ENCODE data around the gene WNT3. TPM values are rescaled to one million over a fixed set of nuclear protein-coding genes. Genes with fewer than 3 reads are reported as not detected.
A peak's percentile ranks its signal among the peaks of the same experiment; 100 is the strongest.

WNT3 gene
- total RNA-seq, 1 donor from 2014 or later = 1.1 TPM

DNA sequence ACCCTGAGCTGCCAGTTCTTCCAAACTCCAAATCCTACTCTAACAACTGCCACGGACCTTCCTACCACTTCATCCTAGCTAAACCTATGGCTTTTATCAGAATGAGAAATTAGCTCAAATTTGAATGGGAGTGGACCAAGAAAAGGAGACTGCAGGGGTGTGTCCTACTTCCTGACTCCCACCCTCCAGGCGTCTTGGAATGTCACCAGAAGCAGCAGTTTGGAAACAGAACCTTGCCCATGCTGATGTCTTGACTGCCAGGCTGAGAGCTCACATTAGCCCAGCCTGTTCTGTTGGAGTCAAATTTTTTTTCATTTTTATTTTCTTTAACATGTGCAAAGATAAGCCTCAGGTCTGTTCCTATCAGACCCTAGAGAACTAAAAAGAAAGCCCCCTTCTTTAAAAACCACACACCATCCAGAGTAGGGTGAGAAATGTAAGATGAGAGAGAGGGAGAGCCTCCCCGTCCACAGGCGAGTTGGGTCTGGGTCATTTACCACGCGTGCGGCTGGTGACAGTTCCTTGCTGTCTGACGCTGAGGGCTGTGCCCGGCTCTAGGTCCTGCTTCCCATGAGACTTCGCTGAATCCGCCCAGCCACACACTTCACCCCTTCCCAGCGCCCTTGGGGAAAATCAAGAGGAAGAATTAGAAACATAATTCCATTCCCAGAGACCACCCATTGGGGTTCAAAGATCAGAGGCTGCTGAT, 54.3 kb downstream of the WNT3 start:
- H3K27me3 ChIP-seq = peaks cover 12% of the 10 kb centered on the region
- H3K9ac ChIP-seq = no peak overlapping the region
- H3K4me2 ChIP-seq = no peak overlapping the region
- no peaks in the 10 kb centered on the region for H3F3A ChIP-seq (ENCODE audit: low read depth)
- no peak for DNase-seq (ENCODE audit: low spot score)
- H3K4me3 ChIP-seq = no peak overlapping the region
- TF ChIP-seq EZH2 (IDR thresholded peaks at IDR 0.05) (no peak), EZH2phosphoT487 (IDR thresholded peaks at IDR 0.05) (no peak)
- TF ChIP-seq, protein P1, sequence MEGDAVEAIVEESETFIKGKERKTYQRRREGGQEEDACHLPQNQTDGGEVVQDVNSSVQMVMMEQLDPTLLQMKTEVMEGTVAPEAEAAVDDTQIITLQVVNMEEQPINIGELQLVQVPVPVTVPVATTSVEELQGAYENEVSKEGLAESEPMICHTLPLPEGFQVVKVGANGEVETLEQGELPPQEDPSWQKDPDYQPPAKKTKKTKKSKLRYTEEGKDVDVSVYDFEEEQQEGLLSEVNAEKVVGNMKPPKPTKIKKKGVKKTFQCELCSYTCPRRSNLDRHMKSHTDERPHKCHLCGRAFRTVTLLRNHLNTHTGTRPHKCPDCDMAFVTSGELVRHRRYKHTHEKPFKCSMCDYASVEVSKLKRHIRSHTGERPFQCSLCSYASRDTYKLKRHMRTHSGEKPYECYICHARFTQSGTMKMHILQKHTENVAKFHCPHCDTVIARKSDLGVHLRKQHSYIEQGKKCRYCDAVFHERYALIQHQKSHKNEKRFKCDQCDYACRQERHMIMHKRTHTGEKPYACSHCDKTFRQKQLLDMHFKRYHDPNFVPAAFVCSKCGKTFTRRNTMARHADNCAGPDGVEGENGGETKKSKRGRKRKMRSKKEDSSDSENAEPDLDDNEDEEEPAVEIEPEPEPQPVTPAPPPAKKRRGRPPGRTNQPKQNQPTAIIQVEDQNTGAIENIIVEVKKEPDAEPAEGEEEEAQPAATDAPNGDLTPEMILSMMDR (IDR thresholded peaks at IDR 0.05) = no peak
- peaks cover 18% of the 10 kb centered on the region for H3K27me3 Mint-ChIP-seq (ENCODE audit: insufficient read depth, low read depth)
- peaks cover 56% of the 10 kb centered on the region for H3K4me1 Mint-ChIP-seq
- H3K79me2 ChIP-seq (ENCODE audit: low read depth) = no peaks in the 10 kb centered on the region
- no peak overlapping the region for H3K27ac ChIP-seq
- no peaks in the 10 kb centered on the region for H3K4me1 ChIP-seq
- no peaks in the 10 kb centered on the region for H3K9me3 ChIP-seq (ENCODE audit: low read depth)
- H2AFZ ChIP-seq (replicated peaks) = no peak overlapping the region
- H4K20me1 ChIP-seq (ENCODE audit: low read depth) = no peaks in the 10 kb centered on the region
- H3K36me3 ChIP-seq = no peaks in the 10 kb centered on the region
- peak overlapping the region; percentile 21 for H3K27ac Mint-ChIP-seq
- peaks cover 52% of the 10 kb centered on the region for H3K36me3 Mint-ChIP-seq
- no peaks in the 10 kb centered on the region for H3K9me3 Mint-ChIP-seq
- no peak overlapping the region for H3K4me3 Mint-ChIP-seq

- H3K36me3 Mint-ChIP-seq = peaks cover 50% of the 10 kb centered on the region
- Histone ChIP-seq H3K4me1 (no peaks in the 10 kb centered on the region), H3K27ac (no peak overlapping the region), H4K20me1 (ENCODE audit: low read depth) (no peaks in the 10 kb centered on the region), H3K4me2 (no peak overlapping the region), H3F3A (ENCODE audit: low read depth) (no peaks in the 10 kb centered on the region), H3K36me3 (no peaks in the 10 kb centered on the region), H2AFZ (replicated peaks) (no peak overlapping the region), H3K79me2 (ENCODE audit: low read depth) (no peaks in the 10 kb centered on the region), H3K27me3 (peaks cover 5% of the 10 kb centered on the region), H3K4me3 (no peak overlapping the region), H3K9ac (no peak overlapping the region), H3K9me3 (ENCODE audit: low read depth) (no peaks in the 10 kb centered on the region)
- DNase-seq (ENCODE audit: low spot score) = no peak
- H3K9me3 Mint-ChIP-seq = no peaks in the 10 kb centered on the region
- no peak overlapping the region for H3K4me3 Mint-ChIP-seq
- H3K27me3 Mint-ChIP-seq (ENCODE audit: insufficient read depth, low read depth) = peaks cover 16% of the 10 kb centered on the region
- TF ChIP-seq EZH2 (IDR thresholded peaks at IDR 0.05) (no peak), EZH2phosphoT487 (IDR thresholded peaks at IDR 0.05) (no peak)
- TF ChIP-seq, protein P1 (IDR thresholded peaks at IDR 0.05) = no peak
- no peak overlapping the region for H3K27ac Mint-ChIP-seq
- H3K4me1 Mint-ChIP-seq = peaks cover 55% of the 10 kb centered on the region
Observed at GRCh38 chr17:46763416-46763815, 55.1 kb downstream of the WNT3 start.

- H3K79me2 ChIP-seq (ENCODE audit: low read depth) = no peaks in the 10 kb centered on the region
- H3K9ac ChIP-seq = no peak overlapping the region
- no peaks in the 10 kb centered on the region for H3K36me3 ChIP-seq
- no peaks in the 10 kb centered on the region for H3K4me1 ChIP-seq
- H3K27ac ChIP-seq = no peak overlapping the region
- H4K20me1 ChIP-seq (ENCODE audit: low read depth) = no peaks in the 10 kb centered on the region
- no peak overlapping the region for H2AFZ ChIP-seq (replicated peaks)
- no peaks in the 10 kb centered on the region for H3F3A ChIP-seq (ENCODE audit: low read depth)
- H3K27me3 Mint-ChIP-seq (ENCODE audit: insufficient read depth, low read depth) = peaks cover 13% of the 10 kb centered on the region
- H3K4me2 ChIP-seq = no peak overlapping the region
- no peak overlapping the region for H3K4me3 ChIP-seq
- peak overlapping the region; percentile 33 for H3K27ac Mint-ChIP-seq
- H3K4me3 Mint-ChIP-seq = no peak overlapping the region
- H3K9me3 ChIP-seq (ENCODE audit: low read depth) = no peaks in the 10 kb centered on the region
- TF ChIP-seq EZH2 (IDR thresholded peaks at IDR 0.05) (no peak), EZH2phosphoT487 (IDR thresholded peaks at IDR 0.05) (no peak)
- TF ChIP-seq, protein P1 (IDR thresholded peaks at IDR 0.05) = no peak
- H3K36me3 Mint-ChIP-seq = peaks cover 51% of the 10 kb centered on the region
- no peaks in the 10 kb centered on the region for H3K27me3 ChIP-seq
- no peaks in the 10 kb centered on the region for H3K9me3 Mint-ChIP-seq
- DNase-seq (ENCODE audit: low spot score) = no peak
- peaks cover 36% of the 10 kb centered on the region for H3K4me1 Mint-ChIP-seq
Observed at GRCh38 chr17:46759141-46759540, 59.4 kb downstream of the WNT3 start.

Data from neural progenitor cell (in vitro differentiated cells).